Dedifferentiated amniotic fluid mesenchymal stem cell (primary cell): ENCODE data around the gene MYOC.
"Not testable (repeated sequence)": the region's sequence is repeated elsewhere in the genome, so short reads cannot be mapped to it uniquely, and the experiment has no call there.

ENCODE experiments used
- DNase-seq: peaks from one replicate; pipeline ENCODE4 v3.0.0-alpha.2; 2016; ENCODE audit errors: extremely low spot score

MYOC gene

DNA sequence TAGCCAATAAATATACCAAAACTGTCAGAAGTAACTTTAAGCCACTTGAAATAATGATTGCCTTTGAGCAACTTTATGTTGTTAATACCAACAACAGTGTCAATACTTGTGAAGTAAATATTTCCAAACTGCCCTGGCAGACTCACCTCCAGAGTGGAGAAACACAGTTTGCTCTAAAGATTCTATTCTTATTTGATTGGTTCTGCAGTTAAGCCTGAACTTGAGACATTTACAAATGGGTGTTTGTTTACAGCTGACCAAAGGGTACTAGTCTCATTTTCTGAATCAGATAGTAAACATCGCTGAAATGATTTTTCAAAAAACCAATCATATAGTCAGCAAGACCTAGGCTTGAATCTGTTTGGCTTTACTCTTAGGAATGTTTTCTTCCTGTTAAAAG lies 1.3 kb upstream of the MYOC start:
- no peak for DNase-seq

DNA sequence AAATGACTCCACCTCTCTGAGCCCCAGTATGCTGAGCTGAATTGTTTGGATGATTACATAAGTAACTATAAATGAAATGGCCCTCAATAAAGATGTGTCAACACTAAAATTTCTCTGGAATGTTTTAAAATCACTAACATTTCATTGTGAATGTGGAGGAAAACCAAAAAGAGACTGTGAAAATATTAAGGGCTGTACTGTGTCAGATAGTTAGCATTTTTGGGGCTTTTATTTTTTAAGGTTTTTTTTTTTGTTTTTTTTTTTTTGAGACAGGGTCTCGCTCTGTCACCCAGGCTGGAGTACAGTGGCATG lies 6.3 kb downstream of the MYOC start:
- DNase-seq = no peak

DNA sequence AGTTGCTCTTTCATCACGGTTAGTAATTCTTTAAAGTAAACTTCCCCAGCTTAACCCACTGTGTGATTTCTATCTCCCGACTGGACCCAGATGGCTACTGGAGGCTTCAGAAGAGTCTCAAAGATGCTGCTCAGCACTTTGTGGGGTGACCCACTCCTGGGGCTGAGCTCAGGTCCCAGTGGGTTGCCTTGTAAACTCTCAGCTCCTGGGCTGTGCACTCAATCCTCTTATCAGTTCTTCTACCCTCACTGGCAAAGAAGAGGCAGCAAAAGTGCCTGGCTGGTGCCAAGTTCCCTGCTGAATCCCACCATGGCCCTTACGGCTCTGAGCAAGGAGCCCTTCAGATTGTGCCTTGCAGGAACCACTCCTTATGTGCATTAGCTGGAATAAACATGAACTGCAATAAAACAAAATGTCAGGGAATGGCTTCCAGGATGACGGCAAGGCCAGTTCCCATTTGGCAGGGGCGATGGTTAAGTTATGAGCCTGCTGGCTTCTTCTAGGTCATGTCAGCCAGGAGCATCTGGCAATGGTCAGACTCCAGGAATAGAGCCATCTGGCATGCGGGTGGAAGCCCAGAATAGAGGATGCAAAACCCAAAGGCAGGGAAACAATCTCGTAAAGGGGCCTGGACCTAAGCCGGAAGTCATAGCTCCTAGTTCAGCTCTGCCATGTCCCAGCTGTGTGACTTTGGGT lies 6.8 kb downstream of the MYOC start:
- DNase-seq = no peak

- DNase-seq = peak; percentile 83
Observed at GRCh38 chr1:171644805-171645483, 7.5 kb downstream of the MYOC start.

DNA sequence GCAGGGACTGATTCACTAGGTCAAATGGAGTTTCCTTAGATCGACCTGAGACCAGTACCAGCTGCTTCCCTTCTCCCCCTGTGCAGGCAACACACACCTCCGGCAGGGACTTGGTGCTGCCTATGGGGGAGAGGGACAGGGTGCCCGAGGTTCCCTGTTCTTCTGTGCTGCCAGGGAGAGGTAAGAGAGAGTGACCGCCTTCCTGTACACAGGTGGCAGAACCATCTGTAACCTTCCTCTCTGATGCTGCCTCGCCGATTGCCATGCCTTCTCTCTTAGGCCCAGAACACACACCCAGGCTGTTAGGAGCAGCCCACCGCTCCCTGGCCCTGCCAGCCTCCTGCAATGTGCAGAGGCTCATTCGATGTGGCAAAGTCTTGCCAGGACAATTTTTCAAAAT lies 9.3 kb downstream of the MYOC start:
- no peak for DNase-seq

DNA sequence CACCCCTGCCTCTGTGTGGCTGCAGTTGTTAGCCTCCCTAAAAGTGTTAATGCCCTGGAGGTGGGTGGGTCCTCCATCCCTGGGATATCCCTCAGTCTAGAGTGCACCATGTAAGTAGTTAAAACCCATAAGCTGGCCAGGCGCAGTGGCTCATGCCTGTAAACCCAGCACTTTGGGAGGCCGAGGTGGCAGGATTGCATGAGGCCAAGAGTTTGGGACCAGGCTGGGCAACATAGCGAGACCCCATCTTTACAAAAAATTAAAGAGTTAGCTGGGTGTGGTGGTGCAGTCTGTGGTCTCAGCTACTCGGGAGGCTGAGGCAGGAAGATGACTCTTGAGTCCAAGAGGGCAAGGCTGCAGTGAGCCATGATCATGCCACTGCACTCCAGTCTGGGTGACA lies 10.3 kb downstream of the MYOC start:
- DNase-seq = no peak

- DNase-seq = no peak
Observed at GRCh38 chr1:171641076-171641864, 11.2 kb downstream of the MYOC start.

DNA sequence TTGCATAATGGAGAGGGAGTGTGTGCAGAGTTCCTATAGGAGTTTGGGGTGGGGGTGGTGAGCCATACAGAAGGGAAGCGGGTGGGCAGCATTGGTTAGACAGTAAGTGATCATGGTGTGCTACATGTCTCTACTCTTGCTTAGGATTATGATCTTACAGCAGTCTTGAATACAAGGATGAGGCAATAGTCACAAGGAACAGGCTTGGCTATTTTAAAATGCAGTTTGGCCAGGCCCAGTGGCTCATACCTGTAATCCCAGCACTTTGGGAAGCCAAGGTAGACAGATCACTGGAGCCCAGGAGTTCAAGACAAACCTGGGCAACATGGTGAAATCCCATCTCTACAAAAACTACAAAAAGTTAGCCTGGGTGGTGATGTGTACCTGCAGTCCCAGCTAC lies 12.3 kb downstream of the MYOC start:
- no peak for DNase-seq

DNA sequence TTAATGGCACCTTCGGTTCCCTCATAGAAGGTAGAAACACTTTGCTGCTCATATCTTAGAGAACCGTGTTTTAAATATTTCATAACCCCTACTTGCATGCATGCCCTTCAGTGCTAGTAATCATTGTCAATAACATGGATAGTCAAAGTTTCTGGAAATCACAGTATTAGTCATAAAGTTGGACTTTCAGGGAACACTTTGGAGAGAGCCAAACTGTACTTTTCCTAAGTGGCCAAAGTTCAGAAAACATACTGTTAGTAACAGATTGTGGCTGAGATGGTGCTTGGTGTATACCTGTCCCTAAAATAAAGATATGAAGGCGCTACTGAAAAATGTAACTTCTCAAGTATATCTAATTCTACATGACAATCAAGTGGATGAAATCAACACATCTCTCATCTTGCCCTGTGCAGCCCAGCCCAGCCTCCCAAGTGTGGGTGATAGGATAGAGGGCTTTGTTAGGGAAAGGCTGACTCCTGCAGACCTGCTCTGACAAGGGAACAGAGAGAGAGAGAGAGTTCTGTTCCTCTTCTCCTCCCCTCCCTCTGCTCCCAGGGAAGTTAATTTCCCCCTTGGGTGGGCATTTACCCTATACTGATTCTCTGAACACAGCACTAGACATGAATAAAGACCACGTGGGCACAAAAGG lies 14.4 kb downstream of the MYOC start:
- DNase-seq = no peak

- DNase-seq = no peak
Observed at GRCh38 chr1:171636141-171636540, 16.3 kb downstream of the MYOC start.

- DNase-seq = no peak
Observed at GRCh38 chr1:171635661-171636060, 16.8 kb downstream of the MYOC start.

- DNase-seq = no peak
Observed at GRCh38 chr1:171628225-171628624, 24.3 kb downstream of the MYOC start.

DNA sequence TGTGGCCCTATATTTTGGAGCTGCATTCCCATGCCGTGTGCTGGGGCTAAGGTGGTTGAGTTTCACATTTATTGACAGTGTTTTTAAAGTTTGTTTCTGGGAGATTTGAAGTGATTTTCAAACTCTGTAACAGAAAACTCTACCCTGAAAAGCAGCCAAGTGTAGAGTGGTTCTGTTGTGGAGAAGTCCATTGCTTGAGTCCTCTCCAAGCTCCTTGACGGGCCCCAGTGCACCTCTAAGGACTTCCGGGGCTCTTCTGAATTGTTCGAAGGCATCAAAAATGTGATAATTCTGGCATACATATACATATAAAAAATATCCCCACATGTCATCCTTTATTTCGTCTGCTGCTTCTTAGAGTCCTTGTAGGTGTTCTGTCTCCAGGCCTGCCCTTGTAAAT lies 25.5 kb downstream of the MYOC start:
- DNase-seq = peak; percentile 0

DNA sequence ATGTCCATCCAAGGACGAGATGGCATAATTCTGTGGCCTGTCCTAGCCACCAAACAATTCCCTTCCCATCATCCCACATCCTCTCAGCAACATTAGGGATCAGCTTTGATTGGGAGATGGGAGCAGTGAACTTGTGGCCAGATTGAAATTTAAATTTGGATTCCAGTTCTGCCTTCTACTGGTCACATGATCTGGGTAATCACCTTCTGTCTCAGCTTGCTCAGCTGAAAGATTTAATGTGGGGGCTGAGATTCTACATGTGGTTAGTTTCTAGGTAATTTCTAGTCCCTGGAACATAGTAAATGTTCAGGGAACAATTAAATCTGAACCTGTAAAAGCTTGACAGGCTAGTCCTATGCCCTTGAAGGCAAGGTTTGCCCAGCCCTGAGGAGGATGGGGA lies 27.3 kb downstream of the MYOC start:
- DNase-seq = no peak

DNA sequence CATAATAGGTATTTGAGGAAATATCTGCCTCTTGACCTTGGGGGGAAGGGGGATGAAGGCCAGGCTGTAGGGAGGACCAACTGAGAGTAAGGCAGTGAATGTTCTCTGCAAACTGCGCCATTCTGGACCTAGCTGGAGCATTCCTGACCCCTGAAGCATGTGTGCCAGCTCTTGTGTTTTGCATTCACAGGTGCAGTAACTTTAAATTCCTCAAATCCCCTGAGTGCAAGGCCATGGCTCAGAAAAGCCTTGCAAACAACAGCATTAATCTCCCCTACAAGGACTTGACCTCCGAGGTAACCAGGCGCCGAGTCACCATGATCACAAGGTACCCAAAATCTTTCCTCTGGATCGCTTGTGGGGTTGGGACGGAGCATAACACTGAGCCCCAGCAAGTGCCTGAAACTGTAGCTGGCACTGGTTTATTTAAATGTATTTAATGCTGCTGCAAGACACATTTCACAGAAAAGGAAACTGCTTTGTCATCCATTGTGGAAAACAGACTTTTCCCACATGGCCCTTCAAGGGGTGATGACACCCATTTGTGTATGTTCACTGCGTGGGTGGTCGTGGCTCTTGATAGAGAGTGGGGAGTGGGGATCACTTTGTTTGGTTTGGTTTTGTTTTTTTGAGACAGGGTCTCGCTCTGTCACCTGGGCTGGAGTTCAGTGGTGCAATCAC lies 28.7 kb downstream of the MYOC start:
- no peak for DNase-seq

DNA sequence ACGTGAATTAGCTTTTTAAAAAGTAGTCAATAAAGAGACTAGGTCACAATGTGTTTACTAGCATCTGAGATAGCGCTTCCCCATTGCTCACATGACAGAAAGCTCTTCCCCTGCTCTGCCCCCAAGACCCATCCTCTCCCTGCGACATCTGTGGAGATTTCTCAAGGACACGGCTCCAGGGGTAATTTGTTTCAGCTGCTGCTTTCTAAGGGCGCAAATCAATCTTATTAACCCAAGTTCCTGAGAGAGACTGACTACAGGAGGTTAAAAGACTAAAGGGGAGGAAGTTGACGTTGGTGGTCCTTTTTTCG lies 30.4 kb downstream of the MYOC start, which contains the start of gene MYOCOS:
TSS of gene MYOCOS (plus strand) at position 92 of the 311 bp plus-strand sequence. CDS start 1,641 bp downstream, outside the sequence.
- no peak for DNase-seq

DNA sequence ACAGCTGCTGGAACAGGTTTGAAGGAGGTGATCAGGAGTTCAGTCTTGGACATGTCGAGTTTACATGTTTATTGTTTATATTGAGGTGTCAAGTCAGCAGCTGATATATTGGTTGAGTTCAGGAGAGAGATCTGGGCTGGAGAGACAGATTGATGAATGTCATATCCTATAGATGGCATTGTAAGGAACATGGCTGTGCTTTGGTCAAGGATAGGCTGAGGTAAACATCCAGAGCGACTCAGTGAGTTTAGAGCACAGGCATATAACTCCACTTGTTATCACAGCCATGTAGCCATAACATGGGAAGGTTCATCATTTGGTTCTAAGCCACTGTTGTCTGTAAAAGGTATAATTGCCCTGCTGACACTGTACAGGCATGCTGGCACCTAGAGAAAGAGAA lies 35.9 kb downstream of the MYOC start:
- DNase-seq = no peak

DNA sequence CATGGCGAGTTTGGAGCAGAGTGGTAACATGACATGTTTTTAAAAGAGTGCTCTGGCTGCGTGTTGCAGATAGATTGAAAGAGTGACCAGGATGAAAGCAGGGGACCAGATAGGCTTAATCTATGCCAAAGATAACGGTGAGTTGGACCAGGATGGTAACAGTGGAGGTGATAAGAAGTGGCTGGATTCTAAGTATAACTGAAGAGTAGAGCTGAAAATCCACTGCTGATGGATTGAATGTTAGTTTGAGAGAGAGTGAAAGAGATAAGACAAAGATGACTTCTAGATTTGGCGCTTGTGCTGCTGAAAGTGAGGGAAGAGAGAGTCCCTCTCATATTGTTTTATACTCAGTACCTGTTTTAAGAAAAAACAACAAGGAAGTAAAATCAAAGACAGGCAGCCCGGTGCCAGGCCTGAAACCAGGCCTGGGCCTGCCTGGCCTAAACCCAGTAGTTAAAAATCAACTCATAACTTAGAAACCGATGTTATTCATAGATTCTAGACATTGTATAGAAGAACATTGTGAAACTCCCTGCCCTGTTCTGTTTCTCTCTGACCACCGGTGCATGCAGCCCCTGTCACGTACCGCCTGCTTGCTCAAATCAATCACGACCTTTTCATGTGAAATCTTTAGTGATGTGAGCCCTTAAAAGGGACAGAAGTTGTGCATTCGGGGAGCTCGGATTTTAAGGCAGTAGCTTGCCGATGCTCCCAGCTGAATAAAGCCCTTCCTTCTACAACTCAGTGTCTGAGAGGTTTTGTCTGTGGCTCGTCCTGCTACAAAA lies 37.2 kb downstream of the MYOC start:
- DNase-seq = not testable (repeated sequence)

DNA sequence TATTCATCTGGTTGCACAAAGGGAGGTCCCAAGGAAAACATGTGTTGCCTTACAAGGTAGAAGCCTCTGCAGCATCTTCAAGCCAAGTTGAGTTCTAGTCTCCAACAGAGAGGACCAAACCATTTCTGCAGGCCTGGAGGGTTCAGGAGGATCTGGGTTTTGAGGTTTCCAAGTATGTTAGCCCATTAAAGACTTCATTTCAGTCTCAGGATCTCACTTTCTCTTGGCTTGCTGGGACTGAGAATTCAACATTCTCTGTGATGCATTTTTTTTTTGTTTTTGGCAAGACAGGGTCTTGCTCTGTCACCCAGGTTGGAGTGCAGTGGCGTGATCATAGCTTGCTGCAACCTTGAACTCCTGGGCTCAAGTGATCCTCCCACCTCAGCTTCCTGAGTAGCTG lies 39.2 kb downstream of the MYOC start:
- DNase-seq = no peak

DNA sequence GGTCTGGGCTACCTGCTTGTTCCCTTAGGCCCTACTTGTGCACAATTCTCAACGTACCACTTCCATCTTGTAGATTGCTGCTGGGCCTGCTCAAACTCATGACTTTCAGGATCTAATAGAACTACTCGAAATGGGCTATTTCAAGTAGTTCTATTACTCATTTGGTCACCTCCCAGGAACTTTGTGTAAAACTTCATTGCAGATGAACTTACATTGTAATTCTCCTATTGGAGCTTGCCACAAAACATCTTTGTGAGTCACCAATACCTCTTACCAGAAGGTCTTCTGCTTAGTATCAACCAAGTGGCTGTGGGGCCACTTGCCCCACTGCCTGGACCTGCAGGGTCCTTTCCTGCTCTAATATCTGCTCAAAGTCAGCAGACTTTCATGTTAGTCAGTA lies 41.2 kb downstream of the MYOC start:
- DNase-seq = no peak

GRCh38 chr1:171610385-171610784 lies 42.1 kb downstream of the MYOC start:
- no peak for DNase-seq
